GM12878 (cell line): ENCODE results near the gene METRNL. TPM values are rescaled to one million over a fixed set of nuclear protein-coding genes. Genes with fewer than 3 reads are reported as not detected.

Experiments
- YY1 ChIP-seq: IDR thresholded peaks from 2 replicates; pipeline ENCODE4 v1.6.1; 2011; ENCODE audit warnings: low read depth, mild to moderate bottlenecking, low read length
- polyA plus RNA-seq, 11 experiments: library from polyadenylated mRNA; depleted of rRNA in 4 of 11; unstranded in 6 of 11; stranded (reverse) in 5 of 11; fragments of >200 nt; fragmentation: Nextera tagmentation in 4 of 11; fragmentation: Illumina TruSeq in 1 of 11; extraction: Ambion mirVana in 4 of 11; extraction: Trizol in 1 of 11; gene quantifications; 1 replicate in 1 of 11; 2 replicates in 10 of 11; pipeline versions ENCODE4 v1.2.1 to v1.2.3, GENCODE V29; 2011 to 2016; ENCODE audit warnings: inconsistent platforms in 2 of 11, missing spikeins in 2 of 11, low read depth in 1 of 11
- total RNA-seq, 4 experiments: library from RNA; depleted of rRNA in 3 of 4; stranded (reverse); fragments of >200 nt in 3 of 4; fragmentation: Illumina TruSeq in 1 of 4; extraction: Trizol in 1 of 4; gene quantifications; 2 replicates each; pipeline versions ENCODE4 v1.2.1 to v1.2.3, GENCODE V29; 2013 to 2021
- TF ChIP-seq, protein P1 (sequence below): fragments of 450-650 bp; formaldehyde crosslinking; IDR thresholded peaks from 2 replicates; pipeline ENCODE4 v1.5.0; 2022; ENCODE audit warnings: mild to moderate bottlenecking, missing genetic modification characterization
- TF ChIP-seq, protein P2 (sequence below): fragments of 450-650 bp; IDR thresholded peaks from 2 replicates; pipeline ENCODE4 v1.6.1; 2017; ENCODE audit warnings: mild to moderate bottlenecking, low read depth, inconsistent platforms; ENCODE audit not compliant: poor library complexity, severe bottlenecking

Gene METRNL
- total and polyA plus RNA-seq, 10 of the 15 experiments (the other 5 are each of a cell fraction or from before 2014, with no cell fraction given): 0.05 to 3.7 (median 0.48) TPM; not detected in 2

DNA sequence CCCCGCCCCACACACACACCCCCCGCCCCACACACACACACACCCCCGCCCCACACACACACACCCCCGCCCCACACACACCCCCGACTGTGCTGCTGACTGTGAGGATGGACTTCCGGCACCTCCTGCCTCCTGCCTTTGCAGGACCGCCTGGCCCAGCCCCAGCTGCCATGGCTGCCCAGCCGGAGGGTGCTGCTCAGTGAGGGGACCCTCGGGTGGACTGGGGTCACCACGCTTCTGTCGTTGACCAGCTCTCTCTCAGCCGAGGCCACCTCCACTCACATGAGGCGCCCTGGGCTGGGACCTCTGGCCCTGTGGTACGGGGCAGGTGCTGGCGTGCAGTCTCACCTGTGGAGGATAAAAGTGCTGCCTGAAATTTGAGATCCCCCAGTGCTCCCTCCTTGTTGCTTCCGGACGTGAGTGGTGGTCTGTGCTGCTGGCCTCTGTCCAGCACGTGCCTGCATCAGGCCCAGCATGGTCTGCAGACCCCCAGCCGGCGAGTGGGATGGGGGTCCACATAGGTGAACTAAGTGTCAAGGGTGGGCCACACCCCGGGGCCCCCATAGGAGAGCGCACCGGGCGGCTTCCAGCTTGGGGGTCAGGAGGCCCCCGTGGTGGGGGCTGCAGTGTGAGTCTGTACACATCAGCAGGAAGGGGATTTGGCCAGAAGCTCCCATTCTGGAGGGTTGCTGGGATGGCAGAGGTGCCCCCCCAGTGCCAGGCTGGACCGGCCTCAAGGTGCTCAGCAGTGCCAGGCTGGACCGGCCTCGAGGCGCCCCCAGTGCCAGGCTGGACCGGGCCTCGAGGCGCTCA lies 11.2 kb downstream of the METRNL start (continued):
- TF ChIP-seq, protein P1, sequence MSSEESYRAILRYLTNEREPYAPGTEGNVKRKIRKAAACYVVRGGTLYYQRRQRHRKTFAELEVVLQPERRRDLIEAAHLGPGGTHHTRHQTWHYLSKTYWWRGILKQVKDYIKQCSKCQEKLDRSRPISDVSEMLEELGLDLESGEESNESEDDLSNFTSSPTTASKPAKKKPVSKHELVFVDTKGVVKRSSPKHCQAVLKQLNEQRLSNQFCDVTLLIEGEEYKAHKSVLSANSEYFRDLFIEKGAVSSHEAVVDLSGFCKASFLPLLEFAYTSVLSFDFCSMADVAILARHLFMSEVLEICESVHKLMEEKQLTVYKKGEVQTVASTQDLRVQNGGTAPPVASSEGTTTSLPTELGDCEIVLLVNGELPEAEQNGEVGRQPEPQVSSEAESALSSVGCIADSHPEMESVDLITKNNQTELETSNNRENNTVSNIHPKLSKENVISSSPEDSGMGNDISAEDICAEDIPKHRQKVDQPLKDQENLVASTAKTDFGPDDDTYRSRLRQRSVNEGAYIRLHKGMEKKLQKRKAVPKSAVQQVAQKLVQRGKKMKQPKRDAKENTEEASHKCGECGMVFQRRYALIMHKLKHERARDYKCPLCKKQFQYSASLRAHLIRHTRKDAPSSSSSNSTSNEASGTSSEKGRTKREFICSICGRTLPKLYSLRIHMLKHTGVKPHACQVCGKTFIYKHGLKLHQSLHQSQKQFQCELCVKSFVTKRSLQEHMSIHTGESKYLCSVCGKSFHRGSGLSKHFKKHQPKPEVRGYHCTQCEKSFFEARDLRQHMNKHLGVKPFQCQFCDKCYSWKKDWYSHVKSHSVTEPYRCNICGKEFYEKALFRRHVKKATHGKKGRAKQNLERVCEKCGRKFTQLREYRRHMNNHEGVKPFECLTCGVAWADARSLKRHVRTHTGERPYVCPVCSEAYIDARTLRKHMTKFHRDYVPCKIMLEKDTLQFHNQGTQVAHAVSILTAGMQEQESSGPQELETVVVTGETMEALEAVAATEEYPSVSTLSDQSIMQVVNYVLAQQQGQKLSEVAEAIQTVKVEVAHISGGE: no peak
- no peak for TF ChIP-seq YY1
- TF ChIP-seq, protein P2, sequence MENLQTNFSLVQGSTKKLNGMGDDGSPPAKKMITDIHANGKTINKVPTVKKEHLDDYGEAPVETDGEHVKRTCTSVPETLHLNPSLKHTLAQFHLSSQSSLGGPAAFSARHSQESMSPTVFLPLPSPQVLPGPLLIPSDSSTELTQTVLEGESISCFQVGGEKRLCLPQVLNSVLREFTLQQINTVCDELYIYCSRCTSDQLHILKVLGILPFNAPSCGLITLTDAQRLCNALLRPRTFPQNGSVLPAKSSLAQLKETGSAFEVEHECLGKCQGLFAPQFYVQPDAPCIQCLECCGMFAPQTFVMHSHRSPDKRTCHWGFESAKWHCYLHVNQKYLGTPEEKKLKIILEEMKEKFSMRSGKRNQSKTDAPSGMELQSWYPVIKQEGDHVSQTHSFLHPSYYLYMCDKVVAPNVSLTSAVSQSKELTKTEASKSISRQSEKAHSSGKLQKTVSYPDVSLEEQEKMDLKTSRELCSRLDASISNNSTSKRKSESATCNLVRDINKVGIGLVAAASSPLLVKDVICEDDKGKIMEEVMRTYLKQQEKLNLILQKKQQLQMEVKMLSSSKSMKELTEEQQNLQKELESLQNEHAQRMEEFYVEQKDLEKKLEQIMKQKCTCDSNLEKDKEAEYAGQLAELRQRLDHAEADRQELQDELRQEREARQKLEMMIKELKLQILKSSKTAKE: no peak
- TF ChIP-seq, all 136 proteins: peak for 0
